B cell (primary cell): Measurements from ENCODE around the gene NOP9. TPM values are rescaled to one million over a fixed set of nuclear protein-coding genes. Genes with fewer than 3 reads are reported as not detected.
A peak's percentile ranks its signal among the peaks of the same experiment; 100 is the strongest.

Experiments used
- ATAC-seq: fragments of 200-7000 bp; cut with Tn5 transposase; one replicate; pipeline ENCODE4 v1.10.0; 2021; ENCODE audit warnings: low read depth, mild to moderate bottlenecking, moderate number of reproducible peaks, moderate library complexity
- CTCF ChIA-PET: fragments of 350-600 bp; sonication (Branson Sonifier 250); formaldehyde crosslinking; loops from one replicate; lab custom pipeline; 2021; ENCODE audit warnings: antibody characterized with exemption, inconsistent platforms; lab: Charles Lee
- POLR2A ChIA-PET: fragments of 350-600 bp; sonication (Branson Sonifier 250); formaldehyde crosslinking; loops from one replicate; lab custom pipeline; 2021; ENCODE audit warnings: antibody characterized with exemption; lab: Charles Lee
- DNase-seq: peaks from one replicate; pipeline ENCODE4 v3.0.0; 2013
- H2AFZ ChIP-seq: 2 replicates; pipeline ENCODE4 v1.6.1; 2012; ENCODE audit warnings: mild to moderate bottlenecking, low read depth, low read length; ENCODE audit not compliant: insufficient read depth, poor library complexity, severe bottlenecking
- H3K27ac ChIP-seq, 2 donors: 1 replicate in 1 of 2; 2 replicates in 1 of 2; pipeline ENCODE4 v1.5.1; 2012 to 2013; ENCODE audit warnings: low read length in 2 of 2, mild to moderate bottlenecking in 2 of 2, moderate library complexity in 1 of 2
- H3K27me3 ChIP-seq, 4 experiments: fragments of 200-600 bp in 1 of 4; sonication (generic) in 1 of 4; replicated peaks in 1 of 4; 1 replicate in 2 of 4; 2 replicates in 2 of 4; pipeline versions ENCODE4 v1.6.1 to v1.7.0; 2013 to 2016; ENCODE audit warnings: low read length in 3 of 4, mild to moderate bottlenecking in 2 of 4, mixed read lengths in 1 of 4, moderate library complexity in 1 of 4; ENCODE audit not compliant: insufficient read depth in 4 of 4, control insufficient read depth in 3 of 4; ENCODE audit errors: control extremely low read depth in 1 of 4
- H3K36me3 ChIP-seq, 2 experiments: replicated peaks in 1 of 2; 1 replicate in 1 of 2; 2 replicates in 1 of 2; pipeline versions ENCODE4 v1.6.1 to v1.7.1; 2013; ENCODE audit warnings: low read length in 1 of 2; ENCODE audit not compliant: insufficient read depth in 2 of 2, control insufficient read depth in 1 of 2; ENCODE audit errors: control extremely low read depth in 1 of 2, extremely low read depth in 1 of 2
- H3K4me1 ChIP-seq, 2 donors: fragments of 200-600 bp in 1 of 2; sonication (generic) in 1 of 2; 1 replicate in 1 of 2; 2 replicates in 1 of 2; pipeline versions ENCODE4 v1.5.1 to v1.6.1; 2013 to 2017; ENCODE audit warnings: low read length in 2 of 2; ENCODE audit not compliant: control insufficient read depth in 2 of 2, insufficient read depth in 2 of 2
- H3K4me2 ChIP-seq: replicated peaks from 2 replicates; pipeline ENCODE3; 2012; ENCODE audit warnings: mild to moderate bottlenecking, low read depth, low read length; ENCODE audit not compliant: poor library complexity, severe bottlenecking
- H3K4me3 ChIP-seq, 5 experiments: fragments of 200-600 bp in 1 of 5; sonication (generic) in 1 of 5; 1 replicate in 3 of 5; 2 replicates in 2 of 5; pipeline versions ENCODE4 v1.5.1 to v1.7.0; 2011 to 2016; ENCODE audit warnings: low read length in 4 of 5, mild to moderate bottlenecking in 4 of 5, low read depth in 2 of 5, control low read depth in 1 of 5, moderate library complexity in 1 of 5; ENCODE audit not compliant: insufficient read depth in 1 of 5; ENCODE audit errors: control extremely low read depth in 1 of 5, extremely low read depth in 1 of 5
- H3K79me2 ChIP-seq: fragments of 200-600 bp; sonication (generic); one replicate; pipeline ENCODE4 v1.6.0; 2016; ENCODE audit warnings: low read length; ENCODE audit not compliant: control insufficient read depth, insufficient read depth
- H3K9ac ChIP-seq: fragments of 200-600 bp; sonication (generic); 2 replicates; pipeline ENCODE4 v1.6.1; 2017; ENCODE audit warnings: mild to moderate bottlenecking, low read length, moderate library complexity
- H3K9me3 ChIP-seq, 3 donors: one replicate each; pipeline versions ENCODE4 v1.6.1 to v1.7.1; 2013; ENCODE audit warnings: low read length in 2 of 3; ENCODE audit not compliant: control insufficient read depth in 2 of 3, insufficient read depth in 1 of 3; ENCODE audit errors: control extremely low read depth in 1 of 3
- H4K20me1 ChIP-seq: 2 replicates; pipeline ENCODE4 v1.6.0; 2012; ENCODE audit warnings: mild to moderate bottlenecking, low read length; ENCODE audit not compliant: insufficient read depth, control insufficient read depth, poor library complexity, severe bottlenecking
- H3K27ac Mint-ChIP-seq: one replicate; pipeline ENCODE4 v1.8.0; 2021; ENCODE audit warnings: mixed read lengths
- H3K27me3 Mint-ChIP-seq: one replicate; pipeline ENCODE4 v1.8.0; 2021; ENCODE audit warnings: mixed read lengths
- H3K4me1 Mint-ChIP-seq: one replicate; pipeline ENCODE4 v1.8.0; 2021; ENCODE audit warnings: mixed read lengths
- H3K4me3 Mint-ChIP-seq: one replicate; pipeline ENCODE4 v1.8.0; 2021; ENCODE audit warnings: mixed read lengths
- H3K9me3 Mint-ChIP-seq: one replicate; pipeline ENCODE4 v1.8.0; 2022; ENCODE audit warnings: mixed read lengths; ENCODE audit not compliant: insufficient read depth
- EZH2 ChIP-seq: IDR thresholded peaks from 2 replicates; pipeline ENCODE4 v1.6.1; 2012; ENCODE audit warnings: borderline replicate concordance, low read depth, mild to moderate bottlenecking, moderate library complexity, low read length; ENCODE audit not compliant: insufficient read depth, poor library complexity, severe bottlenecking
- WGBS: methylation state at CpG from one replicate; pipeline ENCODE4 v1.1.5; 2013; ENCODE audit warnings: missing lambda C conversion rate; ENCODE audit not compliant: insufficient coverage; 5-methylcytosine and 5-hydroxymethylcytosine counted together
- intact Hi-C: fragments of 100-400 bp; cut with micrococcal nuclease; formaldehyde crosslinking; loops from one replicate; pipeline ENCODE4 v1.10.0; 2022
- polyA plus RNA-seq: library from polyadenylated mRNA; depleted of rRNA; stranded (reverse); fragments of >200 nt; gene quantifications from 2 replicates; pipeline ENCODE4 v1.2.3, GENCODE V29; 2012
- total RNA-seq, 2 donors: library from RNA; stranded (reverse); fragments of 120-200 nt in 1 of 2; gene quantifications; 1 replicate in 1 of 2; 2 replicates in 1 of 2; pipeline versions ENCODE4 v1.2.3 to v1.2.4, GENCODE V29; 2013 to 2022
- TF ChIP-seq, protein P1 (sequence below): fragments of 200-600 bp; IDR thresholded peaks from one replicate; pipeline ENCODE4 v1.8.0; 2022; ENCODE audit warnings: antibody characterized with exemption, mild to moderate bottlenecking

Gene NOP9
- total and polyA plus RNA-seq, 2 donors (not counting 1 experiment from before 2014, with no cell fraction given), result 9.7 to 22.6 TPM

DNA sequence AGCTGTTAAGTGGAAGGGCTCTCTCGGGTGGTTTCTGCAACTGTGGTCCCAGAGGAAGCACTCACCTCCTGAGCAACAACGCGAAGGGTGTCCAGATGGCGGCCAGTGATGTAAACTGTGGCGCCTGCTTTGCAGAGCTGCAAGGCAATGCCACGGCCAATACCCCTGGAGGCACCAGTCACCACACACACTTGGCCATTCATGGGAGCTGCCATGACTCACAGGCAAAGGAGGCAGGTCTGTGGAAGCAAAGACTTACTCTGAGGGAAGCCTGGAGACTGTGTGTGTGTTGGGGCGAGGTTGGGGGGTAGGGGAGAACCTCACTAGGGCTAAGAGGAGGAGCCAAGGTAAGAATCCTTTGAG lies 777 bp upstream of the NOP9 start:
- intact Hi-C loops, result loop anchor here (1.0 to 5.0 kb wide), 5 partner anchors 9 to 138 kb away; partner anchors contain the start of genes CHMP4A, GMPR2, IRF9 and NEDD8
- Mint-ChIP-seq H3K4me1 (peaks cover 48% of the 10 kb centered on the region), H3K9me3 (no peaks in the 10 kb centered on the region), H3K27me3 (no peaks in the 10 kb centered on the region), H3K4me3 (peak overlapping the region; percentile 96), H3K27ac (peak overlapping the region; percentile 98)
- H3K27me3 ChIP-seq, result no peaks in the 10 kb centered on the region
- H3K27ac ChIP-seq, result peak overlapping the region; percentile 79 to 83
- ChIA-PET POLR2A (interaction anchor here (0.9 to 4.1 kb wide), 6 partner anchors 9 to 131 kb away, joined by 3 to 47 read pairs (median 4); partner anchors contain the start of genes CBLN3, CIDEB, KHNYN and LTB4R), CTCF (interaction anchor here (0.7 to 10.9 kb wide), 12 partner anchors 9 to 132 kb away, joined by 3 to 254 read pairs (median 18); partner anchors contain the start of genes CIDEB, KHNYN, LTB4R and LTB4R2)
- 51% methylated on average over 7 of the region's 7 CpGs for WGBS
- DNase-seq, result peak; percentile 30
- peaks cover 55% of the 10 kb centered on the region for H3K79me2 ChIP-seq
- H4K20me1 ChIP-seq, result peaks cover 6% of the 10 kb centered on the region
- ATAC-seq, result no peak
- H3K9ac ChIP-seq, result peak overlapping the region; percentile 90
- peak overlapping the region; percentile 91 for H2AFZ ChIP-seq
- peak overlapping the region; percentile 93 for H3K4me2 ChIP-seq
- H3K4me1 ChIP-seq, result peaks cover 30 to 41% of the 10 kb centered on the region in 2 donors
- H3K36me3 ChIP-seq, result peaks cover 4 to 43% of the 10 kb centered on the region in 2 experiments
- TF ChIP-seq, protein P1, sequence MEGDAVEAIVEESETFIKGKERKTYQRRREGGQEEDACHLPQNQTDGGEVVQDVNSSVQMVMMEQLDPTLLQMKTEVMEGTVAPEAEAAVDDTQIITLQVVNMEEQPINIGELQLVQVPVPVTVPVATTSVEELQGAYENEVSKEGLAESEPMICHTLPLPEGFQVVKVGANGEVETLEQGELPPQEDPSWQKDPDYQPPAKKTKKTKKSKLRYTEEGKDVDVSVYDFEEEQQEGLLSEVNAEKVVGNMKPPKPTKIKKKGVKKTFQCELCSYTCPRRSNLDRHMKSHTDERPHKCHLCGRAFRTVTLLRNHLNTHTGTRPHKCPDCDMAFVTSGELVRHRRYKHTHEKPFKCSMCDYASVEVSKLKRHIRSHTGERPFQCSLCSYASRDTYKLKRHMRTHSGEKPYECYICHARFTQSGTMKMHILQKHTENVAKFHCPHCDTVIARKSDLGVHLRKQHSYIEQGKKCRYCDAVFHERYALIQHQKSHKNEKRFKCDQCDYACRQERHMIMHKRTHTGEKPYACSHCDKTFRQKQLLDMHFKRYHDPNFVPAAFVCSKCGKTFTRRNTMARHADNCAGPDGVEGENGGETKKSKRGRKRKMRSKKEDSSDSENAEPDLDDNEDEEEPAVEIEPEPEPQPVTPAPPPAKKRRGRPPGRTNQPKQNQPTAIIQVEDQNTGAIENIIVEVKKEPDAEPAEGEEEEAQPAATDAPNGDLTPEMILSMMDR, result no peak
- TF ChIP-seq EZH2, result no peak
- H3K9me3 ChIP-seq, result no peaks in the 10 kb centered on the region
- peak overlapping the region; percentile 53 to 93 (median 77) for H3K4me3 ChIP-seq

DNA sequence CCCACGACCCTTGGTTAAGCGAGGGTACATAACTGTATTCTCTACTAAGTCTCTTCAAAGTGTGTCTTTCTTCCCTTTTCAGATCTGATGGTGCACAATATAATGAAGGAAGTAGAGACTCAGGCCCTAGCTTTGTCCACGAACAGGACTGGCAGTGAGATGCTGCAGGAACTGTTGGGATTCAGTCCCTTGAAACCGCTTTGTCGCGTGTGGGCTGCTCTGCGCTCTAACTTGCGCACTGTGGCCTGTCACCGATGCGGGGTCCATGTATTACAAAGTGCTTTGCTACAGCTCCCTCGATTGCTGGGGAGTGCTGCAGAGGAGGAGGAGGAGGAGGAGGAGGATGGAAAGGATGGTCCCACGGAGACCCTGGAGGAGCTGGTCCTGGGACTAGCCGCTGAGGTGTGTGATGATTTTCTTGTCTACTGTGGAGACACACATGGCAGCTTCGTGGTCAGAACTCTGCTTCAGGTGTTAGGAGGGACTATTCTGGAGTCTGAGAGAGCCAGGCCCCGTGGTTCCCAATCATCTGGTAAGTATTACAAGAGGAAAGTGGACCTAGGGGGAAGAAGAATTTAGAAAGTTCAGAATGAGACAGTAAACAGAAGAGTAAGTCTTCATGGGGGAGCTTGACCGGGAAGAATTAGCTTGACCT lies 803 bp downstream of the NOP9 start:
- peak overlapping the region; percentile 93 for H3K4me2 ChIP-seq
- CTCF ChIA-PET, result interaction anchor here (0.8 to 10.9 kb wide), 15 partner anchors 8 to 292 kb away, joined by 3 to 254 read pairs (median 4); partner anchors contain the start of genes CHMP4A, CIDEB, IPO4 and KHNYN
- H3K27me3 Mint-ChIP-seq, result no peaks in the 10 kb centered on the region
- H3K4me1 Mint-ChIP-seq, result peaks cover 48% of the 10 kb centered on the region
- peak overlapping the region; percentile 91 for H2AFZ ChIP-seq
- peaks cover 4 to 51% of the 10 kb centered on the region in 2 experiments for H3K36me3 ChIP-seq
- peaks cover 6% of the 10 kb centered on the region for H4K20me1 ChIP-seq
- no peaks in the 10 kb centered on the region for H3K9me3 Mint-ChIP-seq
- ATAC-seq (no peak), DNase-seq (no peak)
- no peak for TF ChIP-seq EZH2
- TF ChIP-seq, protein P1, result no peak
- peak overlapping the region; percentile 58 to 93 (median 77) for H3K4me3 ChIP-seq
- H3K27ac ChIP-seq, result peak overlapping the region; percentile 79 to 83
- H3K27me3 ChIP-seq, result no peaks in the 10 kb centered on the region
- WGBS, result 50% methylated on average over 14 of the region's 16 CpGs
- POLR2A ChIA-PET, result interaction anchor here (0.6 to 4.1 kb wide), 7 partner anchors 11 to 194 kb away, joined by 3 to 47 read pairs (median 4); partner anchors contain the start of genes CBLN3, KHNYN, LTB4R and MDP1
- intact Hi-C loops, result no loop called here
- peak overlapping the region; percentile 90 for H3K9ac ChIP-seq
- H3K79me2 ChIP-seq, result peaks cover 55% of the 10 kb centered on the region
- peak overlapping the region; percentile 83 for H3K27ac Mint-ChIP-seq
- peak overlapping the region; percentile 96 for H3K4me3 Mint-ChIP-seq
- peaks cover 30 to 41% of the 10 kb centered on the region in 2 donors for H3K4me1 ChIP-seq
- H3K9me3 ChIP-seq, result no peaks in the 10 kb centered on the region
